HG03280 (cell line): ENCODE data around the gene CEMIP.

Experiments
- ATAC-seq: cut with Tn5 transposase; IDR thresholded peaks from one replicate; pipeline ENCODE4 v1.9.1; 2021; ENCODE audit warnings: mild to moderate bottlenecking, moderate library complexity; ENCODE audit not compliant: unreplicated experiment

Gene CEMIP

DNA sequence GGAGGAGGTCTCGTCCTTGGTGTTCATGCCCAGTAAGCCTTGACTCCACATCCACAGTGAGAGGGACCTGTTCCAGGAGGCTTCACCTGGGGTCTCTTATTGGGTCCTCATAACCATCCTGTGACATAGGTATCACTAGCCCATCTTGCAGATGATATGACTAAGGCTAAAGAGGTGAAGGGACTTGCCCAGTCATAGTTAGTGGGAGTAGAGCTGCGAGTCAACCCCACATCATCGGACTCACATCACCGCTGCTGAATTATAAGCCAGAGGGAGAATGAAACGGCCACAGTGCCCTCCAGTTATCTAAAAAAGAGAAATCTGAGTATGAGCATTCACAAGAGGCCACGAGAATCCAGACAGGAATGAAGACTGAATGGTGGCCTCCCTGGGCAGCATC is 144.5 kb downstream of the CEMIP start:
- ATAC-seq: no peak

DNA sequence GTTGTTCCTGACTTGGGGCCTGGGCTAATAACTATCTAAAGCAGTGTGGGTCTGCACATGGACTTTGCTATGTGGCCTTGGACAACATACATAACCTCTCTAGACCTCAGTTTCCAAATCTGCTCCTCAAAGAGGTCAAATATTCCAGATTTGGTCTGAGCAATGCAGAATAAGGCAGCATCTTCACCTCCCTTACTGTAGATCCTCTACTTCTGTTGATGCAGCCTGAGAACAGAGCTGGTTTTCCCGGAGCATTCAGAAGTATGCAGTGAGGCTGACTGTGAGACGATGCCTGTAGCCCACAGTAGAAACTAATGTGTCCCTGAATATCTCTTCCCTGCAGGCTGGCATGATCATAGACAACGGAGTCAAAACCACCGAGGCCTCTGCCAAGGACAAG is 145.1 kb downstream of the CEMIP start:
- ATAC-seq: no peak

- no peak for ATAC-seq
Measured at GRCh38 chr15:80925597-80926059, 146.5 kb downstream of the CEMIP start.

- ATAC-seq: no peak
Measured at GRCh38 chr15:80926126-80926525, 147.0 kb downstream of the CEMIP start.

DNA sequence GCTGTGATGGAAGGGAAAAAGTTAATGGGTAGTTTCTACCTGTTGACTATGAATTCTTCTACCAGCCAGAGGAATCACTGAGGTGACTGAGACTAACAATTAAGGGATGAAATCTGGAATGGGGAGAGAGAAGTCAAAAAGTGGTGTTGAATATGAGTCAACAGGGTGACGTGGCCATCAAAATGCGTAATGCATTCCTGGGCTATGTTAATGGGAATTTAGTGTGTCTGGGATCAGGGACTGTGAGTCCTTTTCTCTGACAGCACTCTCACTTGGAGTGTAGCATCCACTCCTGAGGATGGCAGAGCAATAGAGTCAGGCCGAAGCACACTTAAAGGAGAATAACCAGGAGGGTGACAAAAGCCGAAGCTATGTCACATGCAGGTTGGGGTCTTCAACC is 150.1 kb downstream of the CEMIP start:
- no peak for ATAC-seq

DNA sequence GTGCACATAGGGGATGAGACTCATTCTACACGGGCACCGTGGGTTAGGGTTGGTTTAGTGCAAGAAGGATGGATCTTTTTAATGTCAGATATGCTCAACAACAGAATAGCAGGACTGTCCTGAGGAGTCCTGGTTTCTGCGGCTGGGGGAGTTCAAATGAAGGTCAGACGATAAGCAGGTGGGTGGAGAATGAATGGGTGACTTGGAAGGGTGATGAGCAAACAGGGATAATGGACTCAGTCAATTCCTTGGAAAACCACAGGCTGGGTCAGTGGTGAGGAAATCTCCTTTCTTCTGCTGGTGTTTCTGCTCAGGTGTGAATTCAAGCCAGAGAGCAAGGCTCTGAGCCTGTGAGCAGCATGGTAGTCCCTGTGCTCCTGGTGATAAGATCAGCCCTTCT is 150.5 kb downstream of the CEMIP start:
- ATAC-seq: no peak

GRCh38 chr15:80931191-80931590 is 152.0 kb downstream of the CEMIP start:
- ATAC-seq: no peak

- ATAC-seq: no peak
Measured at GRCh38 chr15:80931721-80932512, 152.7 kb downstream of the CEMIP start.

- no peak for ATAC-seq
Measured at GRCh38 chr15:80932513-80932815, 153.3 kb downstream of the CEMIP start.

DNA sequence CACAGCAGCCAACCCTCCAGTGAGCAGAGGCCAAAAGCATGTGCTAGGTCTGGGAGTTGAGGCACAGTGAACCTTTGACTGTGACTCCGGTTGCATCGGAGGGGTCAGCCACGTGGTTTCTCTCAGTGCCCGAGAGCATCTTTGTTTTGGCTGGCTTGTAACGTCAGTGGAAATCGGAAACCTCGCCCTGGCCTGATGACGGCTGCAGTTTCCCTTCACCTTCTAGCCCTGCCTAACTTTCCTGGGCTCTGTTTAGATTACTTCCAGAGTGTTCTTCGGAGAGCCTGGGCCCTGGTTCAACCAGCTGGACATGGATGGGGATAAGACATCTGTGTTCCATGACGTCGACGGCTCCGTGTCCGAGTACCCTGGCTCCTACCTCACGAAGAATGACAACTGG is 153.8 kb downstream of the CEMIP start:
- no peak for ATAC-seq

- no peak for ATAC-seq
Measured at GRCh38 chr15:80934761-80935221, 155.6 kb downstream of the CEMIP start.

DNA sequence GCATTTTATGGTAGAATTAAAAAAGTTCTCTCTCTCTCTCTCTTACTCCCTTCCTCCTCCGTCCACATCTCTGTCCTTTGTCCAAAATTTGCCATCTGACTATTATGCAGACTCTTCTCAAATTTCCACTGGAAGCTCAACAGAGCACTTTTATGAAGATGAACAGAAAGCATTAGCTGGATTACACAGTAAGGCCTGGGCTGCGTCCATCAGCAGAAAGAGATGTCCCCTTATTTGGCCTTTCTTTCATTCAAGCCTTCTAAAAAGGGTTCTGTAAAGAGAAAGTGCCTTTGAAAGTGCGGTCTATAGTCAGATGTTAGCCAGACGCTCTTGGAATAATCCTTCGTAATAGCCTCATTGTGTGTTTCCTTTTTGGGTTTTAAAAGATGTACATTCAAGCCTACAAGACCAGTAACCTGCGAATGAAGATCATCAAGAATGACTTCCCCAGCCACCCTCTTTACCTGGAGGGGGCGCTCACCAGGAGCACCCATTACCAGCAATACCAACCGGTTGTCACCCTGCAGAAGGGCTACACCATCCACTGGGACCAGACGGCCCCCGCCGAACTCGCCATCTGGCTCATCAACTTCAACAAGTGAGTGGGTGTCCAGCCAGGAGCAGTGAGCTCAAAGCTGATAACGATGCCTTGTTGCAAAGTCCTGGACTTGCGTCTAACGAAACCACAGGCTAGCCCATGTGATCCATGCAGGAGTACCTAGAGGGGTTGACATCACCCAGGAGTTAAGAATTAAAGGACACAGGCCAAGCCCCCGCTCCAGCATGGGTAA is 157.3 kb downstream of the CEMIP start:
- ATAC-seq: no peak

DNA sequence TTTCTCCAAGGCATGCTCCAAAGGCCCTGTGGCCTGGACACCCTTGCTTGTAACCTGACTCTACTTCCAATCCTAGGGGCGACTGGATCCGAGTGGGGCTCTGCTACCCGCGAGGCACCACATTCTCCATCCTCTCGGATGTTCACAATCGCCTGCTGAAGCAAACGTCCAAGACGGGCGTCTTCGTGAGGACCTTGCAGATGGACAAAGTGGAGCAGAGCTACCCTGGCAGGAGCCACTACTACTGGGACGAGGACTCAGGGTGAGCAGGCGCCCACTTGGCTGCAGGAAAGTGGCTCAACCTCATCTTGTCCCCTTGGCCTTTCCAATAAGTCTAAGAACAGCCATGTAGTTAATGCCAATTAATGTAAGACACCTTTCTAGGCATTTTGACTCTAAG is 158.5 kb downstream of the CEMIP start:
- ATAC-seq: no peak

- ATAC-seq: no peak
Measured at GRCh38 chr15:80939216-80939615, 160.0 kb downstream of the CEMIP start.

DNA sequence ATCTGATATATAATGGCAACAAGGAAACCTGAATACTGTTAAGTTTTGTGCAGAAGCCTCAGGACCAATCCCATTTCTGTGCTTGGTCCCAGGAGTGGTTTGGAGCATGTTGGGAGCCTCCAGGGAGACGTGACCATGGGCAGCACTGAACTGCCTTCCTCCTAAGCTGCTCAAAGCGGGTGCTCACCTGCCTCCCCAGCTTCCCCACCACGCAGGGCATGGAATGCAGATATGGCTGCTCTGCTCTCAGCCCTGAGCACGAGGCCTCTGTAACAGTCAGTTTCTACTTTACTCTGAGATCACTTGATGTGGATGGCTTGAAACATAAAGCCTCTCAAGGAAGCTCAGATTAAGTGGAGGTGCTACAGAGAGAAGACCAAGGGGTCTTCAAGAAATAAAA is 161.2 kb downstream of the CEMIP start:
- no peak for ATAC-seq

DNA sequence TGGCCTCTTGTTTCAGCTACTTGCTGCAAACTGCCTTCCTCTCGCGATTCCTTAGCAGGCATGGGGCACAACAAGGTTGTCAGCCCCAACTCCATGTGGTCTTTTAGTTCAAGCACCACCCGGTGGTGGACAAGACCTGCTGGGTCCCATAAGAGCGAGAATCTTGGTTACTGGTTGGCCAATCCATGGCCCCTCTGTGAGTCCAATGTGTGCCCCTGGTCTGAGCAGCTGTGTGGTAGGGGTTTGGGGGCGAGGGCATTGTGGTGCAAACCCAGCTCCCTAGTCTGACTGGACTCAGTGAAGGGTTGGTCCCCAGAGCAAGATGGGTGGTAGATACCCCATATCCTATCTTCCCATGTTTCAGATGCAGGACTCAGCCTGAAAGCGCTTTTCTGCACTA is 161.7 kb downstream of the CEMIP start:
- no peak for ATAC-seq

- ATAC-seq: no peak
Measured at GRCh38 chr15:80942266-80942665, 163.1 kb downstream of the CEMIP start.

DNA sequence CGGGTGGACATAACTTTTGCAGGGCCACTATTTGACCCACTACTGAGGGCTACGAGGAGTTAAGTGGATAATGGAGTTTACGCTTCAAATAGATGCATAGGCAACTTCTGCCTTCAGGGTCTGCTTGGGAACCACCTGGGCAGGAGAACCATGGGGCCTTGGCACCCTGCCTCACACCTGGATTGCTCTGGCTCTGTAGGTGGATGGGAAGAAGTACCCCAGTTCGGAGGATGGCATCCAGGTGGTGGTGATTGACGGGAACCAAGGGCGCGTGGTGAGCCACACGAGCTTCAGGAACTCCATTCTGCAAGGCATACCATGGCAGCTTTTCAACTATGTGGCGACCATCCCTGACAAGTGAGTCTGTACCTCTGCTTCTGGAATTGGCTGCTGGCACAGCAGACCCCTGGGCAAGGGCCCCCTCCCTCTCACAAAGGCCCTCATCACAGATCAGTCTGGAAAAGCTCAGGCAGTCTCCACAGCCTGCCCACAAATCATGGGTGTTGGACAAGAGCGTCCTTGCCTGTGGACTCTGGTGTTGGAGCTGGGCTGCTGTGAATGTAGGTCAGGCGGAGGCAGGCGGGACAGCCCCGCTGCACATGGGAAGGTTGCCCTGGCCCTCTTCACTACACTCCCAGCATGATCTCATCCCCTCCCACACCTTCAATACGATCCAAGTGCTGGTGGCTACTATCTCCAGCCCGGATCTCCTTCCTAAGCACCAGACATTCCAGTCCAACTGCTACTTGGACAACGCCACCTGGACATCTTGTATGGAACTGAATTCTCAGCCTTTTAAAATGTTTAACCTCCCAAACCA is 163.8 kb downstream of the CEMIP start:
- ATAC-seq: no peak

- ATAC-seq: no peak
Measured at GRCh38 chr15:80944818-80945217, 165.6 kb downstream of the CEMIP start.

GRCh38 chr15:80945605-80946004 is 166.4 kb downstream of the CEMIP start:
- no peak for ATAC-seq

DNA sequence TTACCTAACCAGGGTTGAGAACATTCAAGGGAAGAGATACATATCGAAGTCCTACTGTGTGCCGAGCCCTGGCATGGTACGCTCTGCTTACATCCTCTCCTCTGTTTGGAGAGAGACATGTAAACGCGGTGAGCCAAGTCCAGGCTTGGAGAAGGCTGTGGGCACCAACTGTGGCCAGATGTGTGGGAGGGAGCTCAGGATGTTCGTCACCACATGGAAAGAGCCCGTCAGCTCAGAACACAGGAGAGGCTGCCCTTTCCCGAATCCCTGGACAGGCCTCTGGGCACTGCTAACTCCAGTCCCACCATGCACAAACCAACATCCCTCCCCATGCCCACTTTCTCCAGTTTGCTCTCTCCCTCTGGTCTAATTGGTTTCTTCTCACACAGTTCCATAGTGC is 167.4 kb downstream of the CEMIP start:
- no peak for ATAC-seq
